ENCODE results near the gene BCCIP. TPM values are rescaled to one million over a fixed set of nuclear protein-coding genes. Genes with fewer than 3 reads are reported as not detected.

Gene BCCIP

GRCh38 chr10:125880719-125881118 is 57.4 kb downstream of the BCCIP start:
- H3K36me3 ChIP-seq (ENCODE audit: insufficient read depth, low read length) = peaks cover 17% of the 10 kb centered on the region

GRCh38 chr10:125881192-125881591 is 57.8 kb downstream of the BCCIP start, which contains the start of gene DHX32:
DHX32 (minus strand) TSS chr10:125881292; CDS start chr10:125880824, 468 bp downstream.
- Histone ChIP-seq H3K9ac (ENCODE audit: low read depth, low read length) (no peak within 1 kb of the TSS), H3K9me3 (replicated peaks; ENCODE audit: low read length) (peaks cover under 1% of the 10 kb centered on the region), H3K4me3 (ENCODE audit: low read length) (no peak within 1 kb of the TSS), H3K4me2 (ENCODE audit: low read length) (no peak within 1 kb of the TSS), H3K27me3 (ENCODE audit: control insufficient read depth, insufficient read depth, low read length) (no peaks in the 10 kb centered on the region), H3K4me1 (ENCODE audit: control insufficient read depth, insufficient read depth, low read length) (peaks cover 13% of the 10 kb centered on the region), H3K36me3 (ENCODE audit: insufficient read depth, low read length) (peaks cover 12% of the 10 kb centered on the region)

More at GRCh38 chr10:125880719-125881118, 57.4 kb downstream of the BCCIP start:
- Histone ChIP-seq H3K9me3 (replicated peaks; ENCODE audit: low read length) (peaks cover 5% of the 10 kb centered on the region), H3K4me3 (ENCODE audit: low read length) (no peak overlapping the region), H3K4me2 (ENCODE audit: low read length) (no peak overlapping the region), H3K4me1 (ENCODE audit: control insufficient read depth, insufficient read depth, low read length) (peaks cover 13% of the 10 kb centered on the region), H3K9ac (ENCODE audit: low read depth, low read length) (no peak overlapping the region), H3K27me3 (ENCODE audit: control insufficient read depth, insufficient read depth, low read length) (no peaks in the 10 kb centered on the region)

- no peaks in the 10 kb centered on the region for H3K27me3 ChIP-seq (ENCODE audit: control insufficient read depth, insufficient read depth, low read length)
- H3K9ac ChIP-seq (ENCODE audit: low read depth, low read length) = no peak overlapping the region
- no peak overlapping the region for H3K4me2 ChIP-seq (ENCODE audit: low read length)
- H3K4me3 ChIP-seq (ENCODE audit: low read length) = no peak overlapping the region
- peaks cover 8% of the 10 kb centered on the region for H3K36me3 ChIP-seq (ENCODE audit: insufficient read depth, low read length)
- peaks cover 13% of the 10 kb centered on the region for H3K4me1 ChIP-seq (ENCODE audit: control insufficient read depth, insufficient read depth, low read length)
- no peaks in the 10 kb centered on the region for H3K9me3 ChIP-seq (replicated peaks; ENCODE audit: low read length)
These were observed 59.2 kb downstream of the BCCIP start for GRCh38 chr10:125882596-125882995.

GRCh38 chr10:125883211-125883610 is 59.9 kb downstream of the BCCIP start:
- Histone ChIP-seq H3K4me3 (ENCODE audit: low read length) (no peak overlapping the region), H3K27me3 (ENCODE audit: control insufficient read depth, insufficient read depth, low read length) (no peaks in the 10 kb centered on the region), H3K9ac (ENCODE audit: low read depth, low read length) (no peak overlapping the region), H3K36me3 (ENCODE audit: insufficient read depth, low read length) (peaks cover 8% of the 10 kb centered on the region), H3K9me3 (replicated peaks; ENCODE audit: low read length) (no peaks in the 10 kb centered on the region), H3K4me1 (ENCODE audit: control insufficient read depth, insufficient read depth, low read length) (peaks cover 13% of the 10 kb centered on the region), H3K4me2 (ENCODE audit: low read length) (no peak overlapping the region)

Small RNA genes lying within 50 kb of the gene (small RNA-seq; reads per million reads assigned to genes)
- gene MIR4484 = 0.49 reads per million
- gene RF00017 = not detected
